HG03571 (cell line): ENCODE data around the gene GCH1.
A peak's percentile ranks its signal among the peaks of the same experiment; 100 is the strongest.
"Not testable (repeated sequence)": the region's sequence is repeated elsewhere in the genome, so short reads cannot be mapped to it uniquely, and the experiment has no call there.

Source experiments
- ATAC-seq: cut with Tn5 transposase; IDR thresholded peaks from one replicate; pipeline ENCODE4 v1.9.1; 2021; ENCODE audit not compliant: unreplicated experiment

Gene GCH1

GRCh38 chr14:54870154-54871090 is 32.2 kb downstream of the GCH1 start:
- not testable (repeated sequence) for ATAC-seq

- ATAC-seq, result no peak
These were observed 35.6 kb downstream of the GCH1 start for GRCh38 chr14:54867011-54867410.

GRCh38 chr14:54866588-54866987 is 36.0 kb downstream of the GCH1 start:
- no peak for ATAC-seq

GRCh38 chr14:54864526-54864925 is 38.1 kb downstream of the GCH1 start:
- no peak for ATAC-seq

GRCh38 chr14:54857830-54858269 is 44.8 kb downstream of the GCH1 start:
- peak; percentile 75 for ATAC-seq

GRCh38 chr14:54856152-54856551 is 46.5 kb downstream of the GCH1 start:
- ATAC-seq, result no peak

- ATAC-seq, result no peak
These were observed 48.4 kb downstream of the GCH1 start for GRCh38 chr14:54854181-54854580.

- ATAC-seq, result no peak
These were observed 49.3 kb downstream of the GCH1 start for GRCh38 chr14:54853339-54853738.

GRCh38 chr14:54852215-54852614 is 50.4 kb downstream of the GCH1 start:
- ATAC-seq, result no peak

GRCh38 chr14:54848910-54849309 is 53.7 kb downstream of the GCH1 start:
- ATAC-seq, result no peak

GRCh38 chr14:54845641-54846040 is 57.0 kb downstream of the GCH1 start:
- no peak for ATAC-seq

- ATAC-seq, result no peak
These were observed 58.1 kb downstream of the GCH1 start for GRCh38 chr14:54844479-54844878.

- ATAC-seq, result no peak
These were observed 61.8 kb downstream of the GCH1 start for GRCh38 chr14:54840798-54841197.

- ATAC-seq, result no peak
These were observed 62.3 kb downstream of the GCH1 start for GRCh38 chr14:54840336-54840735.

- ATAC-seq, result no peak
These were observed 62.9 kb downstream of the GCH1 start for GRCh38 chr14:54839701-54840119.

- no peak for ATAC-seq
These were observed 63.6 kb downstream of the GCH1 start for GRCh38 chr14:54838931-54839512.

- ATAC-seq, result no peak
These were observed 65.0 kb downstream of the GCH1 start for GRCh38 chr14:54837508-54838149.

GRCh38 chr14:54836231-54836630 is 66.4 kb downstream of the GCH1 start:
- ATAC-seq, result no peak

- ATAC-seq, result no peak
These were observed 67.9 kb downstream of the GCH1 start for GRCh38 chr14:54834727-54835126.

- no peak for ATAC-seq
These were observed 68.5 kb downstream of the GCH1 start for GRCh38 chr14:54834081-54834480.

GRCh38 chr14:54830650-54831049 is 72.0 kb downstream of the GCH1 start:
- ATAC-seq, result no peak
